HG02973 (cell line): ENCODE data around the gene TBX5.

Source experiments
- ATAC-seq: cut with Tn5 transposase; IDR thresholded peaks from one replicate; pipeline ENCODE4 v1.9.1; 2021; ENCODE audit warnings: moderate library complexity; ENCODE audit not compliant: unreplicated experiment

The TBX5 gene

GRCh38 chr12:114406316-114406983 lies 506 bp upstream of the TBX5 start:
- no peak for ATAC-seq

GRCh38 chr12:114404926-114405518 lies 922 bp downstream of the TBX5 start:
- no peak for ATAC-seq

GRCh38 chr12:114404083-114404925 lies 1.6 kb downstream of the TBX5 start:
- ATAC-seq = no peak

GRCh38 chr12:114403690-114404066 lies 2.3 kb downstream of the TBX5 start:
- ATAC-seq = no peak

GRCh38 chr12:114403011-114403689 lies 2.8 kb downstream of the TBX5 start:
- no peak for ATAC-seq

GRCh38 chr12:114402084-114402717 lies 3.7 kb downstream of the TBX5 start:
- no peak for ATAC-seq

GRCh38 chr12:114401328-114402083 lies 4.4 kb downstream of the TBX5 start:
- no peak for ATAC-seq

GRCh38 chr12:114400925-114401324 lies 5.0 kb downstream of the TBX5 start:
- no peak for ATAC-seq

GRCh38 chr12:114400361-114400811 lies 5.6 kb downstream of the TBX5 start:
- ATAC-seq = no peak

- ATAC-seq = no peak
Measured at GRCh38 chr12:114399664-114400211, 6.2 kb downstream of the TBX5 start.

- no peak for ATAC-seq
Measured at GRCh38 chr12:114397978-114398881, 7.7 kb downstream of the TBX5 start.

GRCh38 chr12:114396869-114397719 lies 8.8 kb downstream of the TBX5 start:
- no peak for ATAC-seq

- ATAC-seq = no peak
Measured at GRCh38 chr12:114396153-114396868, 9.6 kb downstream of the TBX5 start.

- no peak for ATAC-seq
Measured at GRCh38 chr12:114395755-114396152, 10.2 kb downstream of the TBX5 start.

GRCh38 chr12:114395233-114395632 lies 10.7 kb downstream of the TBX5 start:
- no peak for ATAC-seq

GRCh38 chr12:114393569-114393968 lies 12.4 kb downstream of the TBX5 start:
- no peak for ATAC-seq

GRCh38 chr12:114392909-114393308 lies 13.0 kb downstream of the TBX5 start:
- no peak for ATAC-seq
